SU-DHL-6 (cell line): ENCODE data around the gene FAM13C.

ENCODE experiments used
- H2AFZ ChIP-seq: fragments of 200-600 bp; sonication (generic); 2 replicates; pipeline ENCODE4 v1.6.1; 2014; ENCODE audit warnings: low read depth, mild to moderate bottlenecking, moderate library complexity, mixed read lengths, antibody characterized with exemption, low read length; ENCODE audit not compliant: severe bottlenecking
- H3F3A ChIP-seq: fragments of 200-600 bp; shearing (Covaris generic); 2 replicates; pipeline ENCODE4 v1.6.0; 2016; ENCODE audit warnings: antibody characterized with exemption, mild to moderate bottlenecking; ENCODE audit not compliant: insufficient read depth
- H3K27ac ChIP-seq: fragments of 200-600 bp; sonication (generic); 2 replicates; pipeline ENCODE4 v1.5.1; 2016; ENCODE audit warnings: low read depth, mild to moderate bottlenecking, low read length, moderate library complexity, mixed read lengths
- H3K27me3 ChIP-seq: fragments of 200-600 bp; sonication (generic), shearing (Covaris generic); 2 replicates; pipeline ENCODE4 v1.6.0; 2014; ENCODE audit warnings: mild to moderate bottlenecking, low read length
- H3K36me3 ChIP-seq: fragments of 200-600 bp; sonication (generic); 2 replicates; pipeline ENCODE4 v1.6.1; 2014; ENCODE audit warnings: mild to moderate bottlenecking, low read length, mixed read lengths
- H3K4me2 ChIP-seq: fragments of 300-600, 200-600 bp; shearing (Covaris generic), sonication (generic); 2 replicates; pipeline ENCODE4 v1.6.0; 2014; ENCODE audit warnings: low read length, low read depth, mild to moderate bottlenecking; ENCODE audit not compliant: poor library complexity, severe bottlenecking
- H3K4me3 ChIP-seq: fragments of 200-600 bp; sonication (generic); 2 replicates; pipeline ENCODE4 v1.5.1; 2014; ENCODE audit warnings: antibody characterized with exemption, low read length, mild to moderate bottlenecking, mixed read lengths; ENCODE audit not compliant: insufficient read depth, poor library complexity, severe bottlenecking
- H3K79me2 ChIP-seq: fragments of 200-600 bp; sonication (generic); 2 replicates; pipeline ENCODE4 v1.6.1; 2014; ENCODE audit warnings: mild to moderate bottlenecking, low read length, moderate library complexity; ENCODE audit not compliant: insufficient read depth
- H3K9ac ChIP-seq: fragments of 200-600 bp; sonication (generic); 2 replicates; pipeline ENCODE4 v1.7.0; 2014; ENCODE audit warnings: mild to moderate bottlenecking, low read length
- H3K9me2 ChIP-seq: fragments of 200-600 bp; sonication (generic); replicated peaks from 2 replicates; pipeline ENCODE4 v1.6.1; 2014; ENCODE audit warnings: low read length; ENCODE audit not compliant: insufficient read depth
- H3K9me3 ChIP-seq: fragments of 200-600 bp; sonication (generic); 2 replicates; pipeline ENCODE4 v1.6.1; 2014; ENCODE audit warnings: low read length, mixed read lengths; ENCODE audit not compliant: insufficient read depth
- H4K20me1 ChIP-seq: fragments of 200-600 bp; sonication (generic); 2 replicates; pipeline ENCODE4 v1.6.1; 2014; ENCODE audit warnings: low read depth, mild to moderate bottlenecking, antibody characterized with exemption, low read length, moderate library complexity, mixed read lengths
- CTCF ChIP-seq: fragments of 200-600 bp; sonication (generic); IDR thresholded peaks from one replicate; pipeline ENCODE4 v1.5.1; 2017; ENCODE audit warnings: antibody characterized with exemption, mild to moderate bottlenecking, low read length, moderate library complexity; ENCODE audit not compliant: insufficient read depth, poor library complexity, severe bottlenecking
- EZH2phosphoT487 ChIP-seq: fragments of 200-600 bp; sonication (generic), shearing (Covaris generic); conservative IDR thresholded peaks from 2 replicates; pipeline ENCODE4 v1.6.1; 2018; ENCODE audit warnings: mild to moderate bottlenecking, antibody characterized with exemption, low read length, moderate library complexity, mixed read lengths

Gene FAM13C

GRCh38 chr10:59350558-59350957 lies 11.8 kb downstream of the FAM13C start:
- H3K27ac ChIP-seq = no peak overlapping the region
- H4K20me1 ChIP-seq = no peaks in the 10 kb centered on the region
- H3K9me3 ChIP-seq = no peaks in the 10 kb centered on the region
- no peaks in the 10 kb centered on the region for H3K27me3 ChIP-seq
- no peak for TF ChIP-seq EZH2phosphoT487
- TF ChIP-seq CTCF = no peak
- H3K4me2 ChIP-seq = no peak overlapping the region
- no peaks in the 10 kb centered on the region for H3K9me2 ChIP-seq
- H3K36me3 ChIP-seq = no peaks in the 10 kb centered on the region
- no peaks in the 10 kb centered on the region for H3K79me2 ChIP-seq
- H3K4me3 ChIP-seq = no peak overlapping the region
- no peak overlapping the region for H3K9ac ChIP-seq
- H3F3A ChIP-seq = no peaks in the 10 kb centered on the region
- no peak overlapping the region for H2AFZ ChIP-seq

GRCh38 chr10:59346321-59346720 lies 16.0 kb downstream of the FAM13C start:
- no peaks in the 10 kb centered on the region for H3K27me3 ChIP-seq
- no peaks in the 10 kb centered on the region for H3F3A ChIP-seq
- no peak overlapping the region for H2AFZ ChIP-seq
- H4K20me1 ChIP-seq = no peaks in the 10 kb centered on the region
- H3K9me3 ChIP-seq = no peaks in the 10 kb centered on the region
- TF ChIP-seq EZH2phosphoT487 (no peak), CTCF (no peak)
- H3K4me2 ChIP-seq = no peak overlapping the region
- no peaks in the 10 kb centered on the region for H3K36me3 ChIP-seq
- no peak overlapping the region for H3K27ac ChIP-seq
- no peaks in the 10 kb centered on the region for H3K9me2 ChIP-seq
- H3K9ac ChIP-seq = no peak overlapping the region
- H3K4me3 ChIP-seq = no peak overlapping the region
- no peaks in the 10 kb centered on the region for H3K79me2 ChIP-seq

- H3F3A ChIP-seq = no peaks in the 10 kb centered on the region
- TF ChIP-seq EZH2phosphoT487 (no peak), CTCF (no peak)
- H3K27me3 ChIP-seq = no peaks in the 10 kb centered on the region
Measured at GRCh38 chr10:59342723-59343122, 19.6 kb downstream of the FAM13C start.

More at GRCh38 chr10:59342723-59343122, 19.6 kb downstream of the FAM13C start:
- Histone ChIP-seq H3K4me2 (no peak overlapping the region), H3K36me3 (no peaks in the 10 kb centered on the region), H3K79me2 (no peaks in the 10 kb centered on the region), H2AFZ (no peak overlapping the region), H3K4me3 (no peak overlapping the region), H3K9ac (no peak overlapping the region), H3K9me2 (no peaks in the 10 kb centered on the region), H4K20me1 (no peaks in the 10 kb centered on the region), H3K9me3 (no peaks in the 10 kb centered on the region), H3K27ac (no peak overlapping the region)
